ELF-1 (cell line): ENCODE results near the gene MSANTD2.
A peak's percentile ranks its signal among the peaks of the same experiment; 100 is the strongest.

Source experiments
- DNase-seq: peaks from one replicate; pipeline ENCODE4 v3.0.0-alpha.2; 2016; ENCODE audit warnings: low read depth, low spot score

MSANTD2 gene

DNA sequence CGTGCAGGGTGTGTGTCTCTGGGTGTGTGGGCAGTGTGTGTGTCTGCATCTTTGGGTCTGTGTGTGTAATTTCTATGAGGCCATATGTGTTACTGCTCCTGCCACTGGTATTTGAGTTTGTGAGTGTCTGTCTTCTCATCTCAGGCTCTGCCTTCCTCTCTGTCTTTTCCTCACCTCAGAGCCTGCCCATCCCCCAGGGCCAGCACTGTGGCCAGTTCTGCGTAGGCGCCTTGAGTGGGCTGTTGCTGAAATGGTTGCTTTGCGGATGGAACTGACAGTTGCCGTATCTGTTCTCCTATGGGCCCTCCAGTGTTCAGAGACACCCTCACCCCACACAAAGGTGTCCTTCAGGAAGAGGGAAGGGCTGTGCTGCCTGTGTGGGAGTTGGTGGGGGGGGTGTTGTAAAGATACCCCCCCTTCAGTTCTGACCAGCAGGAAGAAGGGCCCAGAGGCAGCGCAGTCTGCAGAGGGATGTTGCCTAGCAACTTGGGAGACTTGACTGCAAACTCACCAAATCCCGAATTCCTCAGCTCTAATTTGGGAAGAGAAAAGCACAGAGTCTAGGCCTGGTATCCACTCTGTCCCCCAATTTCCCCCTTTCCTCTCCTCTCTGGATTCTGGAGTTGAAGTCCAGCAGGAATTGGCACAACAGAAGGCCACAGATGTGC, 62.4 kb downstream of the MSANTD2 start:
- DNase-seq: no peak

DNA sequence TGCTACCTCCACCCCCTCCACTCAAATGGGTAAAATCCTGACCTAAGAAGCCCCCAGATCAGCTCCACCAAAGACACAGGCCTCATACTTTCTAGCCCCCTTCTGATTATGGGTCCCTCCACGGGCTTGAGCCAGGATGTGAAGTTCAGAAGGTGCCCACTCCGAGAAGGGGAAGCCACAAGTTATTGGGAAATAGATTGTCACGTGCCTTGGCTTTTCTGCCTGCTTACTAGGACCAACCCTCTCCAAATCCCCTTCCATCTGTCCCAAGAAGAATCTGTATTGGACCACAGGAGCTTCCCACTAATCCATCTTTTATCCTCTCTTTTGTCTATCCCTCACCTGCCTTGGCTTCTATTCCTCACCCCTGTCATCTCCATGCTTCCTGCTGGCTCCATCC, 63.5 kb downstream of the MSANTD2 start:
- no peak for DNase-seq

DNA sequence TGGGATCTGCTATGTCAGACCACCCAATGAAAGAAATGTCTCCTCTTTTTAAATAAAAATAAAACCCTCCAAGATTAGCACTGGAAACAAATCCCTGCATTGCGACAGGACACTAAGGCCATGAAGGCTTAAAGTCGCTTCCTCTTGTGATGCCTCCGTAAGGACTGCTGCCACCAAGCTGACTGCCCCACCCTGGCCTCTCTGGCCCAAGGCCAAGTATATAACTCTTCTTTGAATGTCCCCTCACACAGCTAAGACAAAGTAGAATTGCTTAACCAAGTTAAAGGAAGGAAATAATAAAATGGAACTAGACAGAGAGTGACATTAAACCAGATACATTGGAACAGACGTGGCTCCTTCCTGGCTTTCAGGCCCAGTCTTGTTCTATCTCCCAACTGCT, 68.0 kb downstream of the MSANTD2 start:
- DNase-seq: no peak

DNA sequence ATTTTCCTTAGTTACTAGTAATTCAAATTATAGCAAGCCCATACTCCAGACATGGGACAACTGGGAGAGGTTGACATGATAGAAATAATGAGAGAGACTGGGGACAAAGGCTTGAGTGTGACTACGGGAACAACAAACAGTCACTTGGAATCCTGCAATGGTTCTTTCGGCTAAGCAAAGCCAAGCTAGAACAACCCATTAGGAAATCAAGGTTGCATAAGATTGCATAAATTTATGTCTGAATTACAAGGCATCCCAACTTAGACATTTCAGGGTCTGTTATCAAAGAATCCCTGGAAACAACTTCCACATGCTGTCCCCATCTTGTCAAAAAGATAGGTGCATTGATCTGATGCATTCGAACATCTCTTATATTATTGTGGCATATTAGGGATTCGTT, 70.6 kb downstream of the MSANTD2 start:
- no peak for DNase-seq

DNA sequence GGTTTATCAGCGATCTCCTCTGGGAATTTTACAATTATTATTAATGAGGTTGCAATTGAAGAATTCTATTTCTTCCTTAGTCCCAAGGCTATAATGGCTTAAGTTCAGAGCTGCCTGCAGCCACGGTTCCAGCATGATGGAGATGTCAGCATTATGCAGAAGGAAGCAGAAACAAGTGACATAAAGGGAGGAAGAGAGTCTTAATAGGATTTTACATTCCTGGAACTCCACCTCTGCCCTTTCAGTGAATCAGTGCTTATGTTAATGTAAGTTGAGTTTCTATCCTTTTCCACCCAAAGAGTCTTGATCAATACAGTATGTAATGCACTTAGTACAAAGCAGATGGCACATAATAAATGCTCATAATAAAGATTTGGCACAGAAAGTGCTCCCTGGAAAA, 72.1 kb downstream of the MSANTD2 start:
- DNase-seq: no peak

DNA sequence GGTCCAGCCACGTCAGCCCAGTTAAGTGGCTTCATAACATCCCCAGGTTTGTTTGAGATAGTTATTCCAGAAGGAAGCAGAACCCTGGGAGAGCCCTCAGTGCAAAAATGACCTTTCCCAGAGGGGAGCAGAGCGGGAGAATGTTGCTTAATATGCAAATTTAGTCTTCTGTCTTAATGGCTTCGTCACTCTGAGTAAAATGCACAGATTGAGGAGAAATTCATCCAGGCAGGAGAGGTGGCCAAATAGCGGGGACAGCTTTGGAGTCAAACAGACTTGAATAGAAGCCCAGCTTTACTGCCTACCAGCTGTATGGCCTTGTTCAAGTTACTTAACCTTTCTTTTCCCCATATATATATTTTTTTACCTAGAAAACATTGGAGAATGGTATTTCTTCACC, 72.7 kb downstream of the MSANTD2 start:
- no peak for DNase-seq

DNA sequence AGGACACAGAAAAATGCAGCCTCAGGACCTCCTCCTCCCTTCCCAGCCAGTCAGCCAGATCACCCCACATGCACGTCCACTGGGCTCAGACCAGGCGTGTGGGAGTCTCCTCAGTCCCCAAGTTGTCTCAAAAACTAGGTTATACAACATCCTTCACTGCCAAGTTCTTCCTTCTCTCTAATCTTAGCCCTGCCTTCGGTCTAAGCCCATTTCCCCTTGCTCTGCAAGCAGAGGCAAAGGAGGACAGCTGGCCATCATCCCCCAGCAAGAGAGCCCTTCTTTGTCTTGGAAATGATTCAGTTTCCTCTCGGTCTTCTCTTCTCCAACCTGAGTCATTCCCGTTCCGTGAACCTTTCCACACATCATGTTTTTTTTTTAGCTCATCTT, 74.5 kb downstream of the MSANTD2 start:
- DNase-seq: no peak

DNA sequence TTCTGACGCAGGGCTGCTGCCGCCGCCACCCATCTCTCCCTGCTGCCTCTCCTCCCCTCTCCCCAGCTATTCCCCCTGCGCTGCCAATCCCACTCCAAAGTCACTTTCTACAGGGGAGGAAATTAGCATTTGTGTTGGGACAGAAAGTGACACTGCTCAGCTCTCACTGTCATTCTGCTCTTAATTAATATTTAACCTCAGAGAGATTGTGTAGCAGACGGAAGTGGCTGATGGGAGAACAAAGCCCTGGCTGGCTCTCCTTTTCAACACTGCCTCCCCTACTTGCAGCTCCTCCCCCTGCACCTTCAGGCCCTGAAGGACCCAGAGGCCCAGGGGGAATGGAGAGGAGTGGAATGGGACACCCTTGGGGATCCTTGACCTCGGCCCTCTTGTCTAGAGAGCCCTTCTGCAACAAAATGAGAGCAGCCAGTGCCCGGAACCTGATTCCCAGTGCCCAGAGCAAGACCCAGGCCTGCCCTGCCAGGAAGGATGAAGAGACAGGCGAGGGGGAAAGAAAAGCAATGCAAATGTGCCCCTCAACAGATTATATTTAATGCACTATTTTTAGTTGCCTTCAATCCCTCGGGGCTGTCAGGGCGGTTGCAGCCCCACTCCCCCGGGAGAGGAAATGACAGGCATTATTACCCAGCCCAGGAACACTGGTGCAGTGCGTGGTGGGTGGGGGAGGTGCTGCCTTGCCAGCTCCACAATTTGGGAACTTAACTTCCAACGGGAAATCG, 75.1 kb downstream of the MSANTD2 start:
- no peak for DNase-seq

DNA sequence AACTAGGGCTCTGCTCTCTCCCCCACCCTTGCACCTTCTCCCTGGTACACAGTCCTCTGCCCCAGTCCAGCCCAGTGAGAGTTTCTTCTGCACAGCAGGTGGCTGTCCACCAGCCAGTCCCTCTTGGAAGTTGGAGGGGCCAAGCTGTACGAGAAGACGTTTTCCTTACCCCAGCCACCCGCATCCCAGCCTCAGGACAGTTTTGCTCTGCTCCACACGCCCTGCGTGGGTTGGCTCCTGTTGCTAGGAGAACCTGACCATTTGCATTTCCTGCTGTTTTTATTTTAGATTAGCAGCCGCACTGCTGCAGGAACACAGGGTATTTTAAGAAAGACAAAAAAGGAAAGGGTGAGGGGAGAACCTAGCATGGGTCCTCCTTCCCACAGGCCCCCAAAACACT, 78.0 kb downstream of the MSANTD2 start:
- no peak for DNase-seq

DNA sequence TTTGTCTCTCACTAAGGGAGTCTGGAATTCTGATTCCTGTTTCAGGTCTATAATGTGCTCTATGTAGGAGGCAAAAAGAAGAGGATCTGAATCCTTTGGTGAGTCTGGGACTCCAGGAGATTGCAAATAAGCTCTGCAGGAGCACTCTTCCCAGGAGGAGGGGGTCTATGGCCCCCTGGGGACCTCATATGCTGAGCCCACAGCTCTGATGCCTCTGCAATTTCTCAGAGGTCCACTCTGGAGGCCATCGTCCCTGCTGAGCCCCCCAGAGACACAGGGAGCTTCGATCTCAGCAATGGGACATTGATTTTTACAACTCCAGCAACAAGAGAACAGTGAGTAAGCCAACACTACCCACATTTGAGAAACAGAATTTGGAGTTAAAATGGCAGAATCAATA, 80.7 kb downstream of the MSANTD2 start:
- no peak for DNase-seq

DNA sequence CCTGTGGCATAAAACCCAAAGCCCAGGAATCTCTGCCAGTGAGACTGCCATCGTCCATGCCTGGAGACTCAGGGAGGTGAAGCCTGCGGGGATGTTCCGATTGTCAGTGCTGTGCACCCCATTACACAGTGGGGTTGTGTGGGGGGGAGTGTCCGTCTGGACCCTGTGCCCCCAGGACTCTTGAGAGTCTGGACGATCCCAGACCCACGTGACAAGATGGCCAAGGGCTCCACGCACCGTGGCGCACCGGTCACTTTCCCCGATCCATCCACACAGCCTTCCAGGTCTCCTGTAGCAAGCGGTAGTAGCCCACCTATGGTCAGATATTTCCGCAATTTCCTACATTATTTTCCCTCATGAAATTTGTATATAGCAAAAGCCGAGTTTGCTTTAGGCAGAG, 81.4 kb downstream of the MSANTD2 start:
- DNase-seq: no peak

DNA sequence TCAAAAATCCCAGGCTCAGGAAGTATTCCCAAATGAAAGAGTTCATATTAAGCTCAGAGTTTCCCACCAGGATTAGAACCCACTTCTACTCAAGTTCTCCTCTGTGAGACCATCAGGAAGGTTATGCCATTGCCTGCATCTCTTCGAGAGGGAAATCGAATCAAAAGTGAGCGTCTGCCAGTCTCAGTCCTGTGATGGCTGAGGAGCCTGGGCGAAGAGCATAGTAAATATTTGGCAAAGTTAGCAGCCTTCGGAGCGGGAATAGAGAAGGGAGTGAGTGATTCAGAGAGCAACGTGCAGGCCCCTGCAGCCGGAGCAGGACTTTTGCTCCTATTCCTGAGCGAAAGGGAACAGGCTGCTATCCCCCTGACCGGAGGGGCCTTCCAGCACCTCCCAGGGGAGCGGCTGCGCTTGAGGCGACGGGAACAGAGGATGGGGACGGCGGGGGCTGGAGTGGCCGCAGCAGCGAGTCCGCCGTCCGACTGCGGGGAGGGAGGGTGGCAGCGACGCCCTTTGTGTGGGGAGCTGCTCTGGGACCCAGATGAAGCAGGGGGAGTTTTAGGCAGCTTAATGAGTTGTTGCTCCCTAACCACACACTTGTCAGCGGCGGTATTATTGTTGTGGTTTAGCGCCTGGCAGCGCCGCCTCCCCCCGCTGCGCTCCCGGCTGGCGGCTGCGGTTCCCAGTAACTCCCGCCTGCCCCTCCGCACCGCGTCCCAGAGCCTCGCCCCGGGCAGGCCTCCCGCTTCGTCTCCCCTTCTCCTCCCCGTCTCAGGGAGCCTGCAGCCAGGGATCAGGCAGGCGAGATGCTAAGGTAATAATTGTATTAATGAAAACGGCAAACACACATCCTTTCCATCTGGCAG, 82.2 kb downstream of the MSANTD2 start:
- DNase-seq: peak; percentile 75

DNA sequence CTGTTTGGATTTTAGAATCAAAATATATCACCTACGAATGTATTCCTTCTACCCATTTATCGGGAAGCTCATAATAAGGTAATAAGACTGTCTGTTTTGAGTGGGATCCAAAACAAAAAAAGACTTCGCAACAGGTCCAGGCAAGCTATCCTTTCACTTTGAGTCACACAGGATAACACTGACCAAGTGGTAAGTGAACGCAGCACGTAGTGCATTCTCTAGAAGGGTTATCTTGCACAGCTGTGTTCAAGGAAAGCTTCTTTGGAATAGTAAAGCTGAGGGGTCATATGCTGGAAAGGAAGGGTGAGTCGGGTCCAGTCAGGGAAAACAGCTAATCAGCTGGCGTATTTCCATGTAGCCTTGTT, 82.8 kb downstream of the MSANTD2 start:
- no peak for DNase-seq

DNA sequence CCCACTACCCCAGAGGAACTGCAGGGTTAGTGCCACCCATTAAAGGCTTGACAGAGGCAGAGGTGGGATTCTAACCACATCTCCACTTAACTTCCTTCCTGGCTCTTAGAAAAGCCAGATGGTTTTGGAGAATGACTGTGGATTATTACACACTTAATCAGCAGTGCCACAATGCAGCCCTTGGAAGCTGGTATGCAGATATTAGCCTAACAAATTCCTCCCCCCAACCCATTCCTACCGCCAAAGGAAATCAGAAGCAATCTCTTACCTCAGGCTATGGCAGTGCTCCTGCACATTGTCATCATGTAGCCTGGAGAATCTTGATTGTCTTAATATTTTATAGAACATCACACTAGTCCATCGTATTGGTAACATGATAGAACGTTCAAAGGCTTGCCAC, 83.6 kb downstream of the MSANTD2 start:
- DNase-seq: no peak
